ENCODE measurements around the gene TMEM131. TPM values are rescaled to one million over a fixed set of nuclear protein-coding genes. Genes with fewer than 3 reads are reported as not detected.
"Not testable (repeated sequence)": the region's sequence is repeated elsewhere in the genome, so short reads cannot be mapped to it uniquely, and the experiment has no call there.

TMEM131 gene
- total and polyA plus RNA-seq, 3 donors from 2014 or later: 35.0 to 54.8 (median 49.6) TPM

DNA sequence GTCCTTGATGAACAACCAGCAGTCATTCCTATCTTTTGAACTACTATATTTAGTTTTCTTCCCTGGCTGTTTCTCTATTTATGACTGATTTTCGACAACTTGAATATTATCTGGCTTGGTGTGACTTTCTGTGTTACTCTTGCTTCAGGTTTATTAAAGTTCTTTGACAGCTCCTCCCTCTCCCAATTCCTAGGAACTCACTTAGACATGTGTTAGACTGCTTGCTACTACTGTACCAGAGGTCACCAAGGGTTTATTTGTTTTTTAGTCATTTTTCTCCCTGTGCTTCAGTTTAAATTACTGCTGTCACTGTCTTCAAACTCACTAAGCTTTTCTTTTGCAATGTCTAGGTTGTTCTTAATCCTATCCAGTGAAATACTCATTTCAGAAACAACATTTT, 90.5 kb downstream of the TMEM131 start:
- intact Hi-C loops (cut with DNase I; ENCODE audit: low total_unique reads): no loop called here
- no peak for TF ChIP-seq POLR2A (IDR thresholded peaks at IDR 0.05)
- no peak for TF ChIP-seq CTCF (IDR thresholded peaks at IDR 0.05)
- Histone ChIP-seq H3K9me3 (no peaks in the 10 kb centered on the region), H3K4me1 (no peaks in the 10 kb centered on the region), H3K4me3 (no peak overlapping the region), H3K27me3 (no peaks in the 10 kb centered on the region), H3K36me3 (ENCODE audit: low read depth, missing control alignments) (no peaks in the 10 kb centered on the region), H3K27ac (no peak overlapping the region)
- no peak for DNase-seq
- 70 to 93% methylated on average over 1 of the region's 1 CpG for WGBS, 2 donors

DNA sequence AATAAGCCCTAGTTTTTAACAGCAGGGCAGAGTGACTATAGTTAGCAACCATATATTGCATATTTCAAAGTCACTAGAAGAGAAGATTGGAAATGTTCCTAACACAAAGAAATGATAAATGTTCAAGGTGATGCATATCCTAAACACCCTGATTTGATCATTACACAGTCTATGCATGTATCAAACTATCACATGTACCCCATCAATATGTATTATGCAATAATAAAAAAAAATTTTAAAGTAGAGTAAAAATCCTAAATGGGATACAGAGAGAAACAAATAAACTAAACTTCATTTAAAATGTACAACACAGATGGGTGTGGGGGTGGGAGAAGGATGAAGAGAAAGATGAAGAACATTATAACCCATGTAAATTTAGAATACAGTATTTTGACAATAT, 93.9 kb downstream of the TMEM131 start:
- H3K36me3 ChIP-seq (ENCODE audit: low read depth, missing control alignments): no peaks in the 10 kb centered on the region
- H3K4me3 ChIP-seq: no peak overlapping the region
- H3K9me3 ChIP-seq: no peaks in the 10 kb centered on the region
- intact Hi-C loops (cut with DNase I; ENCODE audit: low total_unique reads): no loop called here
- no peak for DNase-seq
- no peak for TF ChIP-seq POLR2A (IDR thresholded peaks at IDR 0.05)
- no peak for TF ChIP-seq CTCF (IDR thresholded peaks at IDR 0.05)
- no peaks in the 10 kb centered on the region for H3K4me1 ChIP-seq
- H3K27me3 ChIP-seq: no peaks in the 10 kb centered on the region
- no peak overlapping the region for H3K27ac ChIP-seq

- Histone ChIP-seq H3K4me3 (no peak overlapping the region), H3K27ac (no peak overlapping the region), H3K4me1 (no peaks in the 10 kb centered on the region), H3K36me3 (ENCODE audit: low read depth, missing control alignments) (no peaks in the 10 kb centered on the region), H3K9me3 (no peaks in the 10 kb centered on the region), H3K27me3 (no peaks in the 10 kb centered on the region)
- no peak for TF ChIP-seq POLR2A (IDR thresholded peaks at IDR 0.05)
- TF ChIP-seq CTCF (IDR thresholded peaks at IDR 0.05): no peak
- intact Hi-C loops (cut with DNase I; ENCODE audit: low total_unique reads): no loop called here
- no peak for DNase-seq
- 73 to 76% methylated on average over 2 of the region's 2 CpGs for WGBS, 2 donors
Measured at GRCh38 chr2:97900806-97901205, 94.9 kb downstream of the TMEM131 start.

GRCh38 chr2:97893042-97893441, 102.7 kb downstream of the TMEM131 start:
- 94 to 97% methylated on average over 4 of the region's 4 CpGs for WGBS, 2 donors
- DNase-seq; H3K9me3 ChIP-seq; H3K4me1 ChIP-seq; H3K36me3 ChIP-seq (ENCODE audit: low read depth, missing control alignments); intact Hi-C loops (cut with DNase I; ENCODE audit: low total_unique reads); H3K27ac ChIP-seq; H3K27me3 ChIP-seq; H3K4me3 ChIP-seq: not testable (repeated sequence)

- no peak overlapping the region for H3K4me3 ChIP-seq
- no peaks in the 10 kb centered on the region for H3K9me3 ChIP-seq
- H3K4me1 ChIP-seq: no peaks in the 10 kb centered on the region
- H3K36me3 ChIP-seq (ENCODE audit: low read depth, missing control alignments): no peaks in the 10 kb centered on the region
- H3K27me3 ChIP-seq: no peaks in the 10 kb centered on the region
- H3K27ac ChIP-seq: no peak overlapping the region
- TF ChIP-seq CTCF (IDR thresholded peaks at IDR 0.05): no peak
- no peak for TF ChIP-seq POLR2A (IDR thresholded peaks at IDR 0.05)
- no peak for DNase-seq
- intact Hi-C loops (cut with DNase I; ENCODE audit: low total_unique reads): no loop called here
Measured at GRCh38 chr2:97891611-97892010, 104.1 kb downstream of the TMEM131 start.

Measured in testis (tissue), 3 donors.